Activated naive CD4-positive, alpha-beta T cell treated with anti-CD3 and anti-CD28 coated beads, Interleukin-2, amount 50 U/mL, for 24 hours (primary cell): ENCODE measurements around the gene CBX5.
"Not testable (repeated sequence)": the region's sequence is repeated elsewhere in the genome, so short reads cannot be mapped to it uniquely, and the experiment has no call there.

Experiments used
- H3K27ac Mint-ChIP-seq: one replicate; pipeline ENCODE4 v1.8.0; 2021; ENCODE audit warnings: mild to moderate bottlenecking, mixed read lengths
- H3K27me3 Mint-ChIP-seq: one replicate; pipeline ENCODE4 v1.8.0; 2021; ENCODE audit warnings: mixed read lengths
- H3K36me3 Mint-ChIP-seq: one replicate; pipeline ENCODE4 v1.8.0; 2021; ENCODE audit warnings: mixed read lengths
- H3K4me1 Mint-ChIP-seq: one replicate; pipeline ENCODE4 v1.8.0; 2021; ENCODE audit warnings: mixed read lengths
- H3K4me3 Mint-ChIP-seq: one replicate; pipeline ENCODE4 v1.8.0; 2021; ENCODE audit warnings: mild to moderate bottlenecking, mixed read lengths
- H3K9me3 Mint-ChIP-seq: one replicate; pipeline ENCODE4 v1.8.0; 2021; ENCODE audit warnings: mixed read lengths

The CBX5 gene

GRCh38 chr12:54257332-54257731, 22.6 kb downstream of the CBX5 start:
- H3K9me3 Mint-ChIP-seq: no peaks in the 10 kb centered on the region
- H3K4me1 Mint-ChIP-seq: peaks cover 32% of the 10 kb centered on the region
- H3K27me3 Mint-ChIP-seq: no peaks in the 10 kb centered on the region
- peaks cover 11% of the 10 kb centered on the region for H3K36me3 Mint-ChIP-seq
- H3K27ac Mint-ChIP-seq: no peak overlapping the region
- H3K4me3 Mint-ChIP-seq: no peak overlapping the region

- no peak overlapping the region for H3K4me3 Mint-ChIP-seq
- H3K27me3 Mint-ChIP-seq: no peaks in the 10 kb centered on the region
- no peaks in the 10 kb centered on the region for H3K9me3 Mint-ChIP-seq
- H3K27ac Mint-ChIP-seq: no peak overlapping the region
- peaks cover 26% of the 10 kb centered on the region for H3K4me1 Mint-ChIP-seq
- H3K36me3 Mint-ChIP-seq: peaks cover 21% of the 10 kb centered on the region
Observed at GRCh38 chr12:54253240-54253639, 26.7 kb downstream of the CBX5 start.

GRCh38 chr12:54251667-54252284, 28.1 kb downstream of the CBX5 start:
- Mint-ChIP-seq H3K4me3 (no peak overlapping the region), H3K36me3 (peaks cover 22% of the 10 kb centered on the region), H3K27ac (no peak overlapping the region), H3K9me3 (no peaks in the 10 kb centered on the region), H3K4me1 (peaks cover 18% of the 10 kb centered on the region), H3K27me3 (no peaks in the 10 kb centered on the region)

- Mint-ChIP-seq H3K4me3 (no peak overlapping the region), H3K9me3 (no peaks in the 10 kb centered on the region), H3K27ac (peak overlapping the region; percentile 46), H3K36me3 (peaks cover 19% of the 10 kb centered on the region), H3K4me1 (peaks cover 18% of the 10 kb centered on the region), H3K27me3 (no peaks in the 10 kb centered on the region)
Observed at GRCh38 chr12:54249489-54249888, 30.4 kb downstream of the CBX5 start.

- peaks cover 18% of the 10 kb centered on the region for H3K36me3 Mint-ChIP-seq
Observed at GRCh38 chr12:54246011-54246641, 33.8 kb downstream of the CBX5 start.

GRCh38 chr12:54240971-54241588, 38.8 kb downstream of the CBX5 start:
- H3K9me3 Mint-ChIP-seq: no peaks in the 10 kb centered on the region
- peak overlapping the region; percentile 15 for H3K27ac Mint-ChIP-seq
- H3K4me1 Mint-ChIP-seq: peaks cover 5% of the 10 kb centered on the region
- peaks cover 8% of the 10 kb centered on the region for H3K36me3 Mint-ChIP-seq
- no peak overlapping the region for H3K4me3 Mint-ChIP-seq
- H3K27me3 Mint-ChIP-seq: no peaks in the 10 kb centered on the region

More at GRCh38 chr12:54246011-54246641, 33.8 kb downstream of the CBX5 start:
- H3K27me3 Mint-ChIP-seq: no peaks in the 10 kb centered on the region
- H3K4me1 Mint-ChIP-seq: peaks cover 15% of the 10 kb centered on the region
- no peaks in the 10 kb centered on the region for H3K9me3 Mint-ChIP-seq
- no peak overlapping the region for H3K4me3 Mint-ChIP-seq
- no peak overlapping the region for H3K27ac Mint-ChIP-seq

- Mint-ChIP-seq H3K36me3 (peaks cover 6% of the 10 kb centered on the region), H3K27me3 (no peaks in the 10 kb centered on the region), H3K4me1 (peaks cover 5% of the 10 kb centered on the region), H3K9me3 (no peaks in the 10 kb centered on the region), H3K4me3 (no peak overlapping the region), H3K27ac (peak overlapping the region; percentile 23)
Observed at GRCh38 chr12:54240129-54240528, 39.8 kb downstream of the CBX5 start.

GRCh38 chr12:54239620-54240019, 40.3 kb downstream of the CBX5 start:
- H3K4me1 Mint-ChIP-seq: peaks cover 5% of the 10 kb centered on the region
- peaks cover 6% of the 10 kb centered on the region for H3K36me3 Mint-ChIP-seq
- no peak overlapping the region for H3K27ac Mint-ChIP-seq
- H3K27me3 Mint-ChIP-seq: no peaks in the 10 kb centered on the region
- no peak overlapping the region for H3K4me3 Mint-ChIP-seq
- no peaks in the 10 kb centered on the region for H3K9me3 Mint-ChIP-seq

GRCh38 chr12:54238531-54238930, 41.4 kb downstream of the CBX5 start:
- Mint-ChIP-seq H3K27me3 (no peaks in the 10 kb centered on the region), H3K27ac (no peak overlapping the region)

GRCh38 chr12:54232790-54233189, 47.1 kb downstream of the CBX5 start:
- Mint-ChIP-seq H3K4me1 (peaks cover 9% of the 10 kb centered on the region), H3K27ac (no peak overlapping the region), H3K36me3 (peaks cover 2% of the 10 kb centered on the region), H3K27me3 (no peaks in the 10 kb centered on the region), H3K9me3 (no peaks in the 10 kb centered on the region), H3K4me3 (no peak overlapping the region)

More at GRCh38 chr12:54238531-54238930, 41.4 kb downstream of the CBX5 start:
- Mint-ChIP-seq H3K4me3 (no peak overlapping the region), H3K4me1 (peaks cover 5% of the 10 kb centered on the region), H3K36me3 (peaks cover 6% of the 10 kb centered on the region), H3K9me3 (no peaks in the 10 kb centered on the region)

GRCh38 chr12:54231269-54231668, 48.7 kb downstream of the CBX5 start:
- H3K36me3 Mint-ChIP-seq, H3K4me3 Mint-ChIP-seq, H3K9me3 Mint-ChIP-seq, H3K4me1 Mint-ChIP-seq, H3K27me3 Mint-ChIP-seq: not testable (repeated sequence)
- H3K27ac Mint-ChIP-seq: peak overlapping the region; percentile 81

- peaks cover 2% of the 10 kb centered on the region for H3K36me3 Mint-ChIP-seq
- H3K27me3 Mint-ChIP-seq: no peaks in the 10 kb centered on the region
- H3K4me1 Mint-ChIP-seq: peaks cover 9% of the 10 kb centered on the region
- no peak overlapping the region for H3K4me3 Mint-ChIP-seq
- no peak overlapping the region for H3K27ac Mint-ChIP-seq
- H3K9me3 Mint-ChIP-seq: no peaks in the 10 kb centered on the region
Observed at GRCh38 chr12:54230555-54230954, 49.4 kb downstream of the CBX5 start.

- Mint-ChIP-seq H3K27me3 (no peaks in the 10 kb centered on the region), H3K36me3 (peaks cover 2% of the 10 kb centered on the region), H3K9me3 (no peaks in the 10 kb centered on the region), H3K4me1 (peaks cover 9% of the 10 kb centered on the region), H3K4me3 (no peak overlapping the region), H3K27ac (peak overlapping the region; percentile 47)
Observed at GRCh38 chr12:54229624-54230212, 50.2 kb downstream of the CBX5 start.

- H3K4me1 Mint-ChIP-seq: peaks cover 9% of the 10 kb centered on the region
- H3K36me3 Mint-ChIP-seq: peaks cover 2% of the 10 kb centered on the region
- no peak overlapping the region for H3K27ac Mint-ChIP-seq
- H3K4me3 Mint-ChIP-seq: no peak overlapping the region
- no peaks in the 10 kb centered on the region for H3K9me3 Mint-ChIP-seq
- no peaks in the 10 kb centered on the region for H3K27me3 Mint-ChIP-seq
Observed at GRCh38 chr12:54228471-54228870, 51.5 kb downstream of the CBX5 start.

GRCh38 chr12:54227927-54228326, 52.0 kb downstream of the CBX5 start:
- not testable (repeated sequence) for H3K36me3 Mint-ChIP-seq, H3K27ac Mint-ChIP-seq, H3K4me1 Mint-ChIP-seq, H3K4me3 Mint-ChIP-seq, H3K27me3 Mint-ChIP-seq, H3K9me3 Mint-ChIP-seq

GRCh38 chr12:54227376-54227775, 52.5 kb downstream of the CBX5 start:
- Mint-ChIP-seq H3K36me3 (peaks cover 2% of the 10 kb centered on the region), H3K27ac (no peak overlapping the region), H3K4me1 (peaks cover 9% of the 10 kb centered on the region), H3K9me3 (no peaks in the 10 kb centered on the region), H3K4me3 (no peak overlapping the region), H3K27me3 (no peaks in the 10 kb centered on the region)
